HFF-Myc (cell line): Measurements from ENCODE around the gene UVRAG.
A peak's percentile ranks its signal among the peaks of the same experiment; 100 is the strongest.

Source experiments
- DNase-seq: peaks from one replicate; pipeline ENCODE4 v3.0.0-alpha.2; 2011; ENCODE audit warnings: low read depth; ENCODE audit errors: extremely low read depth
- H3K4me3 ChIP-seq: replicated peaks from 2 replicates; pipeline ENCODE4 v1.5.1; 2011; ENCODE audit warnings: low read depth, mild to moderate bottlenecking, control low read depth, low read length
- TF ChIP-seq, protein P1 (sequence below): IDR thresholded peaks from 2 replicates; pipeline ENCODE4 v1.5.1; 2012; ENCODE audit warnings: mild to moderate bottlenecking, low read depth, low read length, control low read depth; ENCODE audit errors: missing control alignments

UVRAG gene

GRCh38 chr11:76139314-76139713, 324.3 kb downstream of the UVRAG start:
- TF ChIP-seq, protein P1, sequence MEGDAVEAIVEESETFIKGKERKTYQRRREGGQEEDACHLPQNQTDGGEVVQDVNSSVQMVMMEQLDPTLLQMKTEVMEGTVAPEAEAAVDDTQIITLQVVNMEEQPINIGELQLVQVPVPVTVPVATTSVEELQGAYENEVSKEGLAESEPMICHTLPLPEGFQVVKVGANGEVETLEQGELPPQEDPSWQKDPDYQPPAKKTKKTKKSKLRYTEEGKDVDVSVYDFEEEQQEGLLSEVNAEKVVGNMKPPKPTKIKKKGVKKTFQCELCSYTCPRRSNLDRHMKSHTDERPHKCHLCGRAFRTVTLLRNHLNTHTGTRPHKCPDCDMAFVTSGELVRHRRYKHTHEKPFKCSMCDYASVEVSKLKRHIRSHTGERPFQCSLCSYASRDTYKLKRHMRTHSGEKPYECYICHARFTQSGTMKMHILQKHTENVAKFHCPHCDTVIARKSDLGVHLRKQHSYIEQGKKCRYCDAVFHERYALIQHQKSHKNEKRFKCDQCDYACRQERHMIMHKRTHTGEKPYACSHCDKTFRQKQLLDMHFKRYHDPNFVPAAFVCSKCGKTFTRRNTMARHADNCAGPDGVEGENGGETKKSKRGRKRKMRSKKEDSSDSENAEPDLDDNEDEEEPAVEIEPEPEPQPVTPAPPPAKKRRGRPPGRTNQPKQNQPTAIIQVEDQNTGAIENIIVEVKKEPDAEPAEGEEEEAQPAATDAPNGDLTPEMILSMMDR: no peak
- no peak overlapping the region for H3K4me3 ChIP-seq
- DNase-seq: peak; percentile 32

- TF ChIP-seq, protein P1: no peak
- no peak overlapping the region for H3K4me3 ChIP-seq
- no peak for DNase-seq
Measured at GRCh38 chr11:76140912-76141574, 326.0 kb downstream of the UVRAG start.

DNA sequence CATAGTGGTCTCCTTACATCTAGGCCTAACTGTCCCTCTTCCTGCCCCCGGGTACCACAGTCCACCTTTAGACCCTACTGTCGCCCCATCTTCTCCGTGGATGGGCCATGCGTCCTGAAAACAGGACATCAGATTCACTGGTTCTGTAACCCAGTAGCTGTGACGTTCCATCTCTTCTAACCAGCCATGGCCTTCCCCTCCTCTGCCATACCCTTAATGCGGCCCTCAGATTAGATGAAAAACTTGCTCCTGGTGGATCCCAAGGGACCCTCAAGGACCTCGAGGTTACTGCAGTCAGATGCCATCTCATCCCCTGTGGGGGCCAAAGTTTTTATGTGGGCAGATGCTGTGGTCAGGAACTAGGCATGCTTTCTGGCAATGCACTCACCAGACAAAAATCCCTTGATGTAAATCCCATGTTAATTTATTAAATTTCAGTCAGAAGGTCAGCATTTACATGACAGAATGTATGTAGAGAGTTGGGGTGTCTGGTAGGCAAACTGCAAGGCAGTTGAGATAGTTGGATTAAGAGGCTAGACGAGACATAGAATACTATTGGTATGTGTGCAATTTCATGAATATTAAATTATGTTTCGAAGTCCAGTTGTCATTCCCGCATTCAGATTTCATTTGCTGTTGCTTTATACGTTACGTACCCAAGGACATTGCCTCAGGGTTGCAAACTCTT, 327.0 kb downstream of the UVRAG start:
- TF ChIP-seq, protein P1: no peak
- DNase-seq: no peak
- no peak overlapping the region for H3K4me3 ChIP-seq

DNA sequence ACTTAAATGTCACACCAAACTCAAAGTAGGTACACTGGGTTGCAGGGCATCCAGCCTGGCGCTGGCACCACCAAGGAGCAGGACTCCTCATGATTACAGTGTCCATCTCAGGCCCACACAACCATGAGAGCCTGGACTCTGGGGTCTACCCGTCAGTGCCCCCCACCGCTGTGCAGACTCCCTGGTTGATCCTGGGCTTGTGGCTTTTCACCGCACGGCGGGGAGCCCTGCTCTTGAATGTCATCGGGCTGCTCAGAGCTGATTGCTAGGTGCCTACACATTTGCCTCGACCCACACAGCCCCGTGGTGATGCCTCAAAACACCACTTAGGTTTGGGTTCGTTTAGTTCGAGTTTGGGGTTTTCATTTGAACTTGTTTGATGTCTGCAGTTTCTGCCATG, 328.3 kb downstream of the UVRAG start:
- TF ChIP-seq, protein P1: no peak
- no peak for DNase-seq

DNA sequence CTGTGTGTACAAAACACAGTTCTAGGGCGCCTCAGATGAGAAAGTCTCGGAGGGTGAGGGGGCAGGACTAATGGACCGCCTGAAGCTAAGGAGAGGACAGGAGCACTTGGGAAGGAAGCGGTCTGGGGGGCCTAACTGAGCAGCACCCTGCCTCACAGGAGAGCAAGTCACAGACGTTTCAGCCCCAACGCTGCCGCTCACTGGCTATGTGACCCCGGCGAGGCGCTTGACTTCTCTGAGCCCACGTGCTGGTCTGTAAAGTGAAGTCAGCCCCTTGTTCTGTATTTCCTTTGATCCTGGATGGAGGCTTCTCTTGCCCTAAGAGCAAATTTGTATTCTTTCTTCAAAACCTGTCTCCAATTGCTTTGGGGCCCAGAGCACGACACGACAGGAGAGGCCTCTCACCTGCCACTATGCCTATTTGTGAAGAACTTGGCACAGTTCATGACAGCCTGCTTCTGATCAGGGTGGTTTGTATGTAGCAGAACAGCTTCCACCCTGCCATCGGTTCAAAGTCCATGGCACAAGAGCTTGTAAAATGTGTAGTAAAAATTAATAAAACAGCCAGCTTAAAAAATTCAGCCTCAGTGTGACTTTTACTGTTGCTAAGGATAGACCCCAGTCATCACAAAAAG, 332.2 kb downstream of the UVRAG start:
- TF ChIP-seq, protein P1: no peak
- no peak overlapping the region for H3K4me3 ChIP-seq
- no peak for DNase-seq

More for the DNA sequence above, 328.3 kb downstream of the UVRAG start:
- no peak overlapping the region for H3K4me3 ChIP-seq

- no peak for DNase-seq
- TF ChIP-seq, protein P1: no peak
- no peak overlapping the region for H3K4me3 ChIP-seq
Measured at GRCh38 chr11:76148231-76148630, 333.2 kb downstream of the UVRAG start.
